ENCODE data around the gene TOP2A. TPM values are rescaled to one million over a fixed set of nuclear protein-coding genes. Genes with fewer than 3 reads are reported as not detected.

The TOP2A gene
- total RNA-seq, 1 donor from 2014 or later, result 91.0 TPM

DNA sequence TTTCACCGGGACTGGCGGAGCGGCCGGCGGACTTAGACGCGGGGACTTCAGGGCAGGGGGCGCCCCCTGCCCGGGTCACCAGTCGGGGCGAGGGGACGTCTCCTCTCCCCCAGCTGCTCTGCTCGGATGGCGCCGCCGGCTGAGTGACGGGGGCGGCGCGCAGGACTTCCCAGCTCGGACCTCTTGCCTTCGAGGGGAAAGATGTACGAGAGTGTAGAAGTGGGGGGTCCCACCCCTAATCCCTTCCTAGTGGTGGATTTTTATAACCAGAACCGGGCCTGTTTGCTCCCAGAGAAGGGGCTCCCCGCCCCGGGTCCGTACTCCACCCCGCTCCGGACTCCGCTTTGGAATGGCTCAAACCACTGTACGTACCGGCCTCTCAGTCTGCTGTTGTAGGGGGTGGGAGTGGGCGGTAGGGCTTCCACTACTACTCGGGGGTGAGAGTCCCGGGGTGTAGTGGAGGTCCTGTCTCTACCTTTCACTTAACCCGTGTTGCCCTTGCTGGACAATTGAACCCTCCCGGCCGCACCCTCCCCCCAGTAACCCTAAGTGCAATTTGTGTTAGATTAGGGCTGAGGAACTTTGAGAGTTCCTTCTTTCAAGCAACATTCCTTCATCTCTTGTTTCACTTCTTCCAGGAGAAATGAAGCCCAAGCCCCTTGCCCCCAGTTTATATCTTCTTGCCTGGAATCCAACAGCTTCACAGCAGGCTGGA lies 75.0 kb downstream of the TOP2A start:
- Mint-ChIP-seq H3K36me3 (peaks cover 2% of the 10 kb centered on the region), H3K4me3 (peak overlapping the region; percentile 94), H3K27me3 (ENCODE audit: low read depth) (no peaks in the 10 kb centered on the region), H3K9me3 (no peaks in the 10 kb centered on the region), H3K27ac (peak overlapping the region; percentile 94), H3K4me1 (peaks cover 64% of the 10 kb centered on the region)
- DNase-seq (ENCODE audit: low spot score in 2 of 2, unreplicated experiment in 2 of 2), result no peak
- no peak for TF ChIP-seq CTCF (IDR thresholded peaks at IDR 0.05; ENCODE audit: unreplicated experiment)

- Mint-ChIP-seq H3K4me1 (peaks cover 63% of the 10 kb centered on the region), H3K27ac (peak overlapping the region; percentile 94), H3K36me3 (peaks cover 2% of the 10 kb centered on the region), H3K4me3 (peak overlapping the region; percentile 94), H3K9me3 (no peaks in the 10 kb centered on the region), H3K27me3 (ENCODE audit: low read depth) (no peaks in the 10 kb centered on the region)
- TF ChIP-seq CTCF (IDR thresholded peaks at IDR 0.05; ENCODE audit: unreplicated experiment), result no peak
- peak; percentile 78 to 87 for DNase-seq (ENCODE audit: low spot score in 2 of 2, unreplicated experiment in 2 of 2)
Measured at GRCh38 chr17:40341808-40342503, 75.7 kb downstream of the TOP2A start.

DNA sequence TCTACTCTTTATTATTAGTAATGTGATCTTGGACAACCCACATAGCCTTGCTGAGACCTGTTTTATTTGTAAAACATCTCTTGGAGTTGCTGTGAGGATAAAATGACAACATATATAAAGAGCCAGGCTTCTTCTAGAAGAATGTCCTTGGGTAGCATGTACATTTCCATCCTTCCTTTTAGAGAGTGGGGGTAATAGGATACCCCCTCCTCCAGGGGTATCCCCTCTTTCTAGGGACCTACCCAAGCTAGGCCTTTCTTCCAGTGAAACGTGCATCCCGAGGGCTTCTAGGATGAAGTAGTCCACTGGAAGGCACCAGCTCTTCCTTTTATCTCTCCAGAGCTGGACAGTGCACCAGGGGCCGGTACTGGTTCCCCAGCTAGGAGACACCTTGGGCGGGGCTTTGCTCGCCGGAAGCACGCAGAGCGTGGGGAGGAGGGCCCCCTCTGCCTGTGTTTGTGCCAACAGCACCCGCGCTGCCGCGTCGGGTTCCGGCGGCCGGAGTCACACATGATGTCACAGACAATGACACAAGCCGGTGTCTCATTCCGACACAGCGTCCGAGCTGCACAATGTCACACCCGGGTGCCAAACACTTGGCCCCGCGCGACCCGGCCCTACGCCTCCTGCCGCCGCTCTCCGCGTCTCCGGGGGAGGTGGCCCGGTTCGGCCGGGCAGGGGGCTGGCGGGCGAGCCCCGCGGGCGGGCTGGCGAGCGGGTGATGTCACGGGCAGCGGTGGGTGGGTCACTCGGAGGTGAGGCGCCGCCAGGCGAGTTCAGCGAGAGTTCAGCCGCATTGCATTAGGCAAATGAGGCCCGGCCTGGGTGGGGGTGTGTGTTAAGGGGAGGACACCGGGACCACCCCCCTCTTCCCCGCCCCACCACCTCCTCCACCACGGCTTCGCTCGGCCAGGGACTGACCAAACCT lies 76.6 kb downstream of the TOP2A start:
- H3K4me3 Mint-ChIP-seq, result peak overlapping the region; percentile 94
- no peak for TF ChIP-seq CTCF (IDR thresholded peaks at IDR 0.05; ENCODE audit: unreplicated experiment)
- DNase-seq (ENCODE audit: low spot score in 2 of 2, unreplicated experiment in 2 of 2), result peak; percentile 68 to 79
- H3K4me1 Mint-ChIP-seq, result peaks cover 57% of the 10 kb centered on the region
- H3K36me3 Mint-ChIP-seq, result peaks cover 2% of the 10 kb centered on the region
- H3K27me3 Mint-ChIP-seq (ENCODE audit: low read depth), result no peaks in the 10 kb centered on the region
- no peaks in the 10 kb centered on the region for H3K9me3 Mint-ChIP-seq
- H3K27ac Mint-ChIP-seq, result peak overlapping the region; percentile 98

GRCh38 chr17:40340327-40340726 lies 77.4 kb downstream of the TOP2A start:
- H3K9me3 Mint-ChIP-seq, result no peaks in the 10 kb centered on the region
- H3K4me3 Mint-ChIP-seq, result peak overlapping the region; percentile 94
- DNase-seq (ENCODE audit: low spot score in 2 of 2, unreplicated experiment in 2 of 2), result no peak
- peaks cover 2% of the 10 kb centered on the region for H3K36me3 Mint-ChIP-seq
- TF ChIP-seq CTCF (IDR thresholded peaks at IDR 0.05; ENCODE audit: unreplicated experiment), result no peak
- peak overlapping the region; percentile 98 for H3K27ac Mint-ChIP-seq
- peaks cover 51% of the 10 kb centered on the region for H3K4me1 Mint-ChIP-seq
- no peaks in the 10 kb centered on the region for H3K27me3 Mint-ChIP-seq (ENCODE audit: low read depth)

DNA sequence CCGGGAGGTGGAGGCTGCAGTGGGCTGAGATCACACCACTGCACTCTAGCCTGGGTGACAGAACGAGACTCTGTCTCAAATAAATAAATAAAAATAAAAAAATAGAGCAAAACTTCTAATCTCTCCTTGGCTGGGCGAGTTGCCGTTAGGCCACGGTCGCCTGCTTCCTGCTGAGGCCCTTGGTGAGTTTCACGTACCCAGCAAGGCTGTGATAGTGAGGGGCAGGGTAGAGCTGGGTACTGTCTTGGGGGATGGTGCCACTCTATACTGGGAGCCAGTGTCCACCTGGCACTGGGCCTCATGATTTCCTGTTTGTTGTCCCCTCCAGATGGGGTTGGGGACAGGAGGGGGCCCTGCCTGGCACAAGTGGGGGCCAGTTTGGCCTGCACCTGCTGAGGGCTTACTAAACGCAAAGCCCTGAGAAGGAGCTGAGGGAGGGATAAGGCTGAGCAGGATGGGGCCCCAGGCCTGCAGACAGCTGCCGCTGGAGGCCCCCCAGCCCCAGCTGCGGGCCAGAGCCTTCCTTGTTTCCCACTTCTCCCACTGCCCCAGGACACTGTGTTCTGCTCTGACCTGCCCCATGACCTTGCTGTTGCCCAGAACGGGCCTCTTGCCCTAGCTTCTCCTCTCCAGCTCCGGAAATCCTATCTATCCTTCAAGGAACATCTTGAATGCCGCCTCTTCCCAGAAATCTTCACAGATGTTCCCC lies 78.6 kb downstream of the TOP2A start:
- DNase-seq (ENCODE audit: low spot score in 2 of 2, unreplicated experiment in 2 of 2), result no peak
- Mint-ChIP-seq H3K36me3 (peaks cover 6% of the 10 kb centered on the region), H3K4me1 (peaks cover 53% of the 10 kb centered on the region), H3K27ac (peak overlapping the region; percentile 80), H3K27me3 (ENCODE audit: low read depth) (no peaks in the 10 kb centered on the region), H3K4me3 (peak overlapping the region; percentile 0), H3K9me3 (no peaks in the 10 kb centered on the region)
- no peak for TF ChIP-seq CTCF (IDR thresholded peaks at IDR 0.05; ENCODE audit: unreplicated experiment)
